Endothelial cell (in vitro differentiated cells): Measurements from ENCODE around the gene TTC39B. TPM values are rescaled to one million over a fixed set of nuclear protein-coding genes. Genes with fewer than 3 reads are reported as not detected.

Experiments used
- DNase-seq: peaks from one replicate; pipeline ENCODE4 v3.0.0; 2021; ENCODE audit warnings: low spot score
- H3K27ac Mint-ChIP-seq: one replicate; pipeline ENCODE4 v1.8.0; 2021; ENCODE audit warnings: mixed read lengths, inconsistent platforms; ENCODE audit not compliant: unreplicated experiment
- H3K27me3 Mint-ChIP-seq: one replicate; pipeline ENCODE4 v1.8.0; 2021; ENCODE audit warnings: mild to moderate bottlenecking, moderate library complexity, mixed read lengths, inconsistent platforms; ENCODE audit not compliant: unreplicated experiment
- H3K36me3 Mint-ChIP-seq: one replicate; pipeline ENCODE4 v1.8.0; 2021; ENCODE audit warnings: mild to moderate bottlenecking, low read depth, mixed read lengths, inconsistent platforms; ENCODE audit not compliant: unreplicated experiment
- H3K4me1 Mint-ChIP-seq: one replicate; pipeline ENCODE4 v1.8.0; 2021; ENCODE audit warnings: mild to moderate bottlenecking, mixed read lengths, inconsistent platforms; ENCODE audit not compliant: unreplicated experiment
- H3K4me3 Mint-ChIP-seq: one replicate; pipeline ENCODE4 v1.8.0; 2021; ENCODE audit warnings: mild to moderate bottlenecking, mixed read lengths, inconsistent platforms; ENCODE audit not compliant: unreplicated experiment
- H3K9me3 Mint-ChIP-seq: one replicate; pipeline ENCODE4 v1.8.0; 2021; ENCODE audit warnings: mixed read lengths, inconsistent platforms; ENCODE audit not compliant: unreplicated experiment
- total RNA-seq: library from RNA; stranded (reverse); fragmentation: NEBNext Ultra II Directional; extraction: Animal tissue kit (Norgen Biotek cat#: 25700); gene quantifications from one replicate; pipeline ENCODE4 v1.2.1, GENCODE V29; 2021; ENCODE audit not compliant: unreplicated experiment
- TF ChIP-seq, protein P1 (sequence below): fragments of 200-600 bp; sonication (generic); IDR thresholded peaks from one replicate; pipeline ENCODE4 v1.5.0; 2021; ENCODE audit warnings: antibody characterized with exemption; ENCODE audit not compliant: unreplicated experiment

Gene TTC39B
- total RNA-seq, 1 donor from 2014 or later = 10.3 TPM

DNA sequence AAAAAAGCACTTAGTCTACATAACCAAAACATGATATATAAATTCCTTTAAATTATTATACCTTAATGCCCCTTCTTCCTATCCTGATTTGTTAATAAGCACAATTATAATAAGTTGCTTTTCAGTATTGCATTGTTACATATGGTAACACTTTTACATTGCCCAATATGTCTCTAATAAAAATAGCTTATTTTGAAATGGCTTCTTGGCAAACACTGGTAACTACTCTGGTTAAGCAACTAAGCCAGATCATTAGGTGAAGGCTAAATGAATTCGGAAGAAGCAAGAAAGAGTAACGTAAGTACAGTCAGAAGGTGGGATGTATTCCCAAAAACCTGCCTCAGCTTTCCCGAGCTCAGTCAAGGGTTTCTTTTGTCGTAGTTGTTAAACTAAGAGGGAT is 85.3 kb downstream of the TTC39B start:
- no peaks in the 10 kb centered on the region for H3K9me3 Mint-ChIP-seq
- TF ChIP-seq, protein P1, sequence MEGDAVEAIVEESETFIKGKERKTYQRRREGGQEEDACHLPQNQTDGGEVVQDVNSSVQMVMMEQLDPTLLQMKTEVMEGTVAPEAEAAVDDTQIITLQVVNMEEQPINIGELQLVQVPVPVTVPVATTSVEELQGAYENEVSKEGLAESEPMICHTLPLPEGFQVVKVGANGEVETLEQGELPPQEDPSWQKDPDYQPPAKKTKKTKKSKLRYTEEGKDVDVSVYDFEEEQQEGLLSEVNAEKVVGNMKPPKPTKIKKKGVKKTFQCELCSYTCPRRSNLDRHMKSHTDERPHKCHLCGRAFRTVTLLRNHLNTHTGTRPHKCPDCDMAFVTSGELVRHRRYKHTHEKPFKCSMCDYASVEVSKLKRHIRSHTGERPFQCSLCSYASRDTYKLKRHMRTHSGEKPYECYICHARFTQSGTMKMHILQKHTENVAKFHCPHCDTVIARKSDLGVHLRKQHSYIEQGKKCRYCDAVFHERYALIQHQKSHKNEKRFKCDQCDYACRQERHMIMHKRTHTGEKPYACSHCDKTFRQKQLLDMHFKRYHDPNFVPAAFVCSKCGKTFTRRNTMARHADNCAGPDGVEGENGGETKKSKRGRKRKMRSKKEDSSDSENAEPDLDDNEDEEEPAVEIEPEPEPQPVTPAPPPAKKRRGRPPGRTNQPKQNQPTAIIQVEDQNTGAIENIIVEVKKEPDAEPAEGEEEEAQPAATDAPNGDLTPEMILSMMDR = no peak
- no peak overlapping the region for H3K27ac Mint-ChIP-seq
- DNase-seq = no peak
- peaks cover 5% of the 10 kb centered on the region for H3K36me3 Mint-ChIP-seq
- no peak overlapping the region for H3K4me3 Mint-ChIP-seq
- no peaks in the 10 kb centered on the region for H3K27me3 Mint-ChIP-seq
- H3K4me1 Mint-ChIP-seq = no peaks in the 10 kb centered on the region

DNA sequence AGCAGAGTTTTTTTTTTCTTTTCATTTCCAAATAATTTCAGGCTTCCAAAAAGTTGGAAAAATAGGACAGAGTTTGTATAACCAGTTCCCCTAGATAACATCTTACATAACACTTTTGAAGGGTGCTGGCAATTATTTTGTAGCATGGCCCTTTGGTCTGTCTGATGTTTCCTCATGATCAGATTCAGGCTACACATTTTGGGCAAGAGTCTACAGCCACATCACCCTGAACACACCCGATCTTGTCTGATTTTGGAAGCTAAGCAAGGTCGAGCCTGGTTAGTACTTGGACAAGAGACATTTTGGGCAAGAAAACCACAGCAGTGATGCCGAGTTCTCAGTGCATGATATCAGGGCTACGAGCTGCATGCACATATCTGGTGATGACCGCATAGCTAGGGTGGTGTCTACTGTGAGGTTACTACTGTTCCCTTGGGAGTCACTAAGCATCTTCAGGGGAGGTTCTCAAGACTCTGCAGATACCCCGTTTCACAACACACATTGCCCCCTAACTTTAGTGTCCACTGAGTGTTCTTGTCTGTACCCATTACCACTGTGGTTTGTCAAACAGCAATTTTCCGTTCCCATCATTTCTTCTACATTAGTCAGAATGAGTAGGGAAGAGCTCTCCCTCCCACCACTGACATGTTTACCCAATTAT is 86.2 kb downstream of the TTC39B start:
- H3K27ac Mint-ChIP-seq = no peak overlapping the region
- H3K4me1 Mint-ChIP-seq = no peaks in the 10 kb centered on the region

DNA sequence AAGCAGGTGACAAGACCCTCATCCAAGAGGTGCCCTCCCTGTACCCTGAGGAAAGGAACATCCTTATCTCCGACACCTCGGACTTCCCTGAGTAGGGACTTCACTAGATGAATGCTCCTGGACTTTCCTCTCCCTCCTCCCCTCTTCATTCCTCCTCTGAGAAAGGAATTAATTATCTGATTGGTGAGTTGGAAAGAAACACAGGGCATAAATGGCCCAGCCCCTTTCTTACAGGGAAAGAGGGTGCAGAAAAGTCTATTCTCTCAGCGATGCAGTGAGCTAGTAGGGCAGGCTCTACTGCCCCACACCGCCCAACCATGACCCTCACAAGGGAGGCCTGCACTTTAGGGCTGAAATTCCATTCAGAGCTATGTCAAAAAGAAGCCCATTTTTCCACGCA is 87.5 kb downstream of the TTC39B start:
- no peak overlapping the region for H3K27ac Mint-ChIP-seq
- peaks cover 9% of the 10 kb centered on the region for H3K36me3 Mint-ChIP-seq
- TF ChIP-seq, protein P1 = no peak

More for the DNA sequence above, 86.2 kb downstream of the TTC39B start:
- Mint-ChIP-seq H3K27me3 (no peaks in the 10 kb centered on the region), H3K36me3 (peaks cover 9% of the 10 kb centered on the region), H3K9me3 (no peaks in the 10 kb centered on the region), H3K4me3 (no peak overlapping the region)
- TF ChIP-seq, protein P1 = no peak
- DNase-seq = no peak

DNA sequence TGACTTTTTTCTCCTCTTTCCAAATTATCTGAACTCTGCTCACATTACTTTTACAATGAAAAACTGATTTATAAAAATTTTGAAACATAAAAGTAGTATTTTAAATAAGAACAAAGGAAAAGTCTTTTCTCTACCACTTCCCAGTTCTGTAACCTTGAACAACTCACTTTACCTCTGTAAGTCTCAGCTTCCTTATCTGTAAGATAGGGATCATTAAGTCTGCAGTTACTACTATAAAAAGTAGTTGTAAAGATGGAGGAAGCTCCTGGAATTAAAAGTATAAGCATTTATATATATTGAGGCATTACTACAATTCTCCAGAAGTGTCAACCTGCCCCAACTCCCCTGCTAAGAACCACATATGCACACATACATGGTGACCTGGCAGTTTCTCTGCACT is 88.0 kb downstream of the TTC39B start:
- DNase-seq = no peak
- Mint-ChIP-seq H3K4me3 (no peak overlapping the region), H3K4me1 (no peaks in the 10 kb centered on the region), H3K9me3 (no peaks in the 10 kb centered on the region), H3K36me3 (peaks cover 9% of the 10 kb centered on the region), H3K27me3 (no peaks in the 10 kb centered on the region), H3K27ac (no peak overlapping the region)
- TF ChIP-seq, protein P1 = no peak

More for the DNA sequence above, 87.5 kb downstream of the TTC39B start:
- DNase-seq = no peak
- no peak overlapping the region for H3K4me3 Mint-ChIP-seq
- H3K9me3 Mint-ChIP-seq = no peaks in the 10 kb centered on the region
- H3K4me1 Mint-ChIP-seq = no peaks in the 10 kb centered on the region
- H3K27me3 Mint-ChIP-seq = no peaks in the 10 kb centered on the region

DNA sequence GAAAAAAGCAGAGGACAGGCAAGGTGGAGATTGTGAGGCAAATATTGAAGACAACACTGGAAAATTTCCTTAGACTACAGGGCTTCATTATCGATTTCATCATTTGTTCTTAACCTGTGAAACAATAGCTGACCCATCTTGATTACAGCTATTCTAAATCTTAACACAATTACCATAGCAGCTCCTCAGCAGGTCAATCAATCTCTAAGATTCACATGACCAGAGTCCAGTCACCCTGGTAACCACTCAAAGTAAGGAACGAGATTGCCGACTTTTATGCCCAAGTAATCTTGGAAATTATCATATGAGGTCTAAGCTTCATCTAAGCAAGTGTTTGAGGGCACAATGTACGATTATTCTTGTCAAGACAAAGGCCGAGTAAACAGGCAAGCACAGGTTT is 93.8 kb downstream of the TTC39B start:
- H3K27me3 Mint-ChIP-seq = no peaks in the 10 kb centered on the region
- no peaks in the 10 kb centered on the region for H3K9me3 Mint-ChIP-seq
- peaks cover 9% of the 10 kb centered on the region for H3K36me3 Mint-ChIP-seq
- TF ChIP-seq, protein P1 = no peak
- no peaks in the 10 kb centered on the region for H3K4me1 Mint-ChIP-seq
- H3K4me3 Mint-ChIP-seq = no peak overlapping the region
- DNase-seq = no peak
- no peak overlapping the region for H3K27ac Mint-ChIP-seq
